Tibial nerve (tissue), 4 donors: Measurements from ENCODE around the gene DBR1. TPM values are rescaled to one million over a fixed set of nuclear protein-coding genes. Genes with fewer than 3 reads are reported as not detected.
"Not testable (repeated sequence)": the region's sequence is repeated elsewhere in the genome, so short reads cannot be mapped to it uniquely, and the experiment has no call there.

Experiments
- DNase-seq, 2 donors: peaks; one replicate each; pipeline ENCODE4 v3.0.0-alpha.2; 2019; ENCODE audit warnings: low spot score in 2 of 2
- H3K27ac ChIP-seq, 4 donors: fragments of 200-600 bp; sonication (generic) in 3 of 4; one replicate each; pipeline ENCODE4 v1.5.1; 2017 to 2019; ENCODE audit warnings: mild to moderate bottlenecking in 1 of 4
- H3K27me3 ChIP-seq, 2 donors: fragments of 200-600 bp; sonication (generic) in 1 of 2; one replicate each; pipeline versions ENCODE4 v1.5.1 to v1.6.0; 2017 to 2019
- H3K36me3 ChIP-seq, 3 donors: fragments of 200-600 bp; sonication (generic); one replicate each; pipeline ENCODE4 v1.5.1; 2018 to 2019
- H3K4me1 ChIP-seq, 4 donors: fragments of 200-600 bp; sonication (generic) in 3 of 4; one replicate each; pipeline ENCODE4 v1.5.1; 2017 to 2019
- H3K4me3 ChIP-seq, 4 donors: fragments of 200-600 bp; sonication (generic) in 3 of 4; one replicate each; pipeline ENCODE4 v1.5.1; 2017 to 2019; ENCODE audit warnings: mild to moderate bottlenecking in 1 of 4, moderate library complexity in 1 of 4
- H3K9me3 ChIP-seq, 4 donors: fragments of 200-600 bp; sonication (generic) in 3 of 4; one replicate each; pipeline ENCODE4 v1.5.1; 2017 to 2019
- EP300 ChIP-seq, 2 donors: sonication (generic); formaldehyde crosslinking; IDR thresholded peaks; one replicate each; pipeline ENCODE4 v1.6.1; 2017; ENCODE audit warnings: antibody characterized with exemption in 2 of 2, mild to moderate bottlenecking in 1 of 2
- POLR2A ChIP-seq, 2 donors: fragments of 450-650 bp; IDR thresholded peaks; one replicate each; pipeline ENCODE4 v1.6.1; 2017; ENCODE audit warnings: antibody characterized with exemption in 2 of 2, mild to moderate bottlenecking in 2 of 2, moderate library complexity in 2 of 2
- WGBS, 2 donors: methylation state at CpG; one replicate each; pipeline ENCODE4 v1.1.5; 2018; 5-methylcytosine and 5-hydroxymethylcytosine counted together
- total RNA-seq, 4 donors: library from RNA; depleted of rRNA; stranded (reverse); fragments of >200 nt; gene quantifications; one replicate each; pipeline ENCODE4 v1.1.0, GENCODE V29; 2016
- TF ChIP-seq, protein P1 (sequence below), 5 experiments: fragments of 200-600 bp in 3 of 5; fragments of 450-650 bp in 2 of 5; sonication (generic) in 3 of 5; IDR thresholded peaks; one replicate each; pipeline ENCODE4 v1.5.1; 2016 to 2019; ENCODE audit warnings: antibody characterized with exemption in 5 of 5, mild to moderate bottlenecking in 3 of 5, moderate library complexity in 2 of 5

DBR1 gene
- total RNA-seq, 4 donors from 2014 or later = 9.0 to 12.8 (median 10.2) TPM

DNA sequence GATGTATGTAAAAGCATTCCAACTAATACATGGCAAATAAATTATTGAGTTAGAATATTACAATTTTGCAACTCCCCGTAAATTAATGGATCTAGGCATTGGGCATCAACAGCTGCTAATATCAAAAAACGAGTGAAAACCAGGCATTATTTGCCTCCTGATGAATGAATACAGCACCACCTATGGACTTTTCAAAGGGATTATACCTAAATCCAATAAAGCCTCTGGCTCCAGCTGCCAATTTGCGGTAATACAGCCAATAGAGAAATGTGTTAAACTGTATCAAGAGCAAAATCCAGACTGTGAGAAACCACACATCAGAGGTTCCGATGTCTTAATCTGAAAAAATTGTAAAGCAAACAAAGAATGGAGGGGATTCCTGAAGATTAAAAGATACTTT lies 26.2 kb downstream of the DBR1 start:
- TF ChIP-seq, protein P1, sequence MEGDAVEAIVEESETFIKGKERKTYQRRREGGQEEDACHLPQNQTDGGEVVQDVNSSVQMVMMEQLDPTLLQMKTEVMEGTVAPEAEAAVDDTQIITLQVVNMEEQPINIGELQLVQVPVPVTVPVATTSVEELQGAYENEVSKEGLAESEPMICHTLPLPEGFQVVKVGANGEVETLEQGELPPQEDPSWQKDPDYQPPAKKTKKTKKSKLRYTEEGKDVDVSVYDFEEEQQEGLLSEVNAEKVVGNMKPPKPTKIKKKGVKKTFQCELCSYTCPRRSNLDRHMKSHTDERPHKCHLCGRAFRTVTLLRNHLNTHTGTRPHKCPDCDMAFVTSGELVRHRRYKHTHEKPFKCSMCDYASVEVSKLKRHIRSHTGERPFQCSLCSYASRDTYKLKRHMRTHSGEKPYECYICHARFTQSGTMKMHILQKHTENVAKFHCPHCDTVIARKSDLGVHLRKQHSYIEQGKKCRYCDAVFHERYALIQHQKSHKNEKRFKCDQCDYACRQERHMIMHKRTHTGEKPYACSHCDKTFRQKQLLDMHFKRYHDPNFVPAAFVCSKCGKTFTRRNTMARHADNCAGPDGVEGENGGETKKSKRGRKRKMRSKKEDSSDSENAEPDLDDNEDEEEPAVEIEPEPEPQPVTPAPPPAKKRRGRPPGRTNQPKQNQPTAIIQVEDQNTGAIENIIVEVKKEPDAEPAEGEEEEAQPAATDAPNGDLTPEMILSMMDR (IDR thresholded peaks at IDR 0.05) = no peak
- TF ChIP-seq EP300 (IDR thresholded peaks at IDR 0.05) = no peak
- TF ChIP-seq POLR2A (IDR thresholded peaks at IDR 0.05) = no peak
- 65 to 74% methylated on average over 4 of the region's 4 CpGs for WGBS, 2 donors
- no peak for DNase-seq
- H3K4me3 ChIP-seq = no peak overlapping the region
- no peak overlapping the region for H3K27ac ChIP-seq
- no peaks in the 10 kb centered on the region for H3K27me3 ChIP-seq
- H3K4me1 ChIP-seq = no peaks in the 10 kb centered on the region
- H3K9me3 ChIP-seq = no peaks in the 10 kb centered on the region
- no peaks in the 10 kb centered on the region for H3K36me3 ChIP-seq

GRCh38 chr3:138142181-138142580 lies 32.5 kb downstream of the DBR1 start:
- not testable (repeated sequence) for H3K4me3 ChIP-seq, DNase-seq, H3K27me3 ChIP-seq, H3K9me3 ChIP-seq, H3K4me1 ChIP-seq, H3K36me3 ChIP-seq, H3K27ac ChIP-seq
- 92 to 94% methylated on average over 3 of the region's 3 CpGs for WGBS, 2 donors

DNA sequence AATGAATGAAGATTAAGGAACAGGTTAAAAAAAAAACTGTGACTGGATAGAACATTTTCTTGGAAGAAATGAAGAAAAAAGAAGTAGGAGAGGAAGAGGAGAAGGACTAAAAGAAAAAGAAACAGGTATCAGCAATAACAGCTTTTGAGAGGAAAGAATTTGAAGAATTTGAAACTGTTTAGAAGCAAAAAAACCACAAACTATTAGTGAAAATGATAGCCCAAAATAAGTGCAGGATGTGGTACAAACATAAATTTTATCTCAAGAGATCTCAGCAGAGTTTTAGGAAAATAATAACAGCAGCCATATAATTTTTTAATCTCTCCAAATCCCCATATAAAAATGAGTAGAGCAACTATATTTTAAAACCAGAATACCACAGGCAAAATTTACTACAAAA lies 33.8 kb downstream of the DBR1 start:
- no peak overlapping the region for H3K4me3 ChIP-seq
- no peaks in the 10 kb centered on the region for H3K9me3 ChIP-seq
- no peaks in the 10 kb centered on the region for H3K4me1 ChIP-seq
- H3K36me3 ChIP-seq = no peaks in the 10 kb centered on the region
- H3K27ac ChIP-seq = no peak overlapping the region
- no peaks in the 10 kb centered on the region for H3K27me3 ChIP-seq
- no peak for DNase-seq
- TF ChIP-seq POLR2A (IDR thresholded peaks at IDR 0.05) (no peak), EP300 (IDR thresholded peaks at IDR 0.05) (no peak)
- TF ChIP-seq, protein P1 (IDR thresholded peaks at IDR 0.05) = no peak

GRCh38 chr3:138139691-138140090 lies 35.0 kb downstream of the DBR1 start:
- 40% methylated on average over 2 of the region's 2 CpGs for WGBS, 2 donors
- H3K9me3 ChIP-seq = no peaks in the 10 kb centered on the region

DNA sequence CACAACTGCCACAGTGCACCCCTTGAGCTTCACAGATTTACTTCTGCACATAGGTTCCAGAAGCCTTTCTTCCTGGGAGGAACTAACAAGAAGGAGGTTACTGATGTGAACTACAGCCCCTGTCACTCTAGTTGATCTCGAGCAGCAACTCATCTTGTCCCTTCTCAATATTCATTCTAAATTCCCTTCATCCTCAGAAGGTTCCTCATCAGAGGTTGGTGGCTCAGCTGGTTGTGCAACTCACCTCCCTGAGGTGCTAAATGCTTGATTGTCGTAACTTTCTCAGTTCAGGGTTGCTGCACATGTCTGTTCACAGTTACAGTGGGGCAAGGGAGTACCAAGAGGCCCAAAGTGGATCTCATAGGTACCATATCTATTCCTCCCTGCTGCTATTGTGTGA lies 36.9 kb downstream of the DBR1 start:
- Histone ChIP-seq H3K27ac (no peak overlapping the region), H3K27me3 (no peaks in the 10 kb centered on the region), H3K9me3 (no peaks in the 10 kb centered on the region), H3K4me1 (no peaks in the 10 kb centered on the region), H3K36me3 (no peaks in the 10 kb centered on the region), H3K4me3 (no peak overlapping the region)
- DNase-seq = no peak
- 64 to 68% methylated on average over 2 of the region's 2 CpGs for WGBS, 2 donors
- TF ChIP-seq EP300 (IDR thresholded peaks at IDR 0.05) (no peak), POLR2A (IDR thresholded peaks at IDR 0.05) (no peak)
- TF ChIP-seq, protein P1 (IDR thresholded peaks at IDR 0.05) = no peak

More at GRCh38 chr3:138139691-138140090, 35.0 kb downstream of the DBR1 start:
- DNase-seq = no peak
- no peaks in the 10 kb centered on the region for H3K4me1 ChIP-seq
- TF ChIP-seq EP300 (IDR thresholded peaks at IDR 0.05) (no peak), POLR2A (IDR thresholded peaks at IDR 0.05) (no peak)
- TF ChIP-seq, protein P1 (IDR thresholded peaks at IDR 0.05) = no peak
- no peak overlapping the region for H3K27ac ChIP-seq
- H3K36me3 ChIP-seq = no peaks in the 10 kb centered on the region
- H3K27me3 ChIP-seq = no peaks in the 10 kb centered on the region
- H3K4me3 ChIP-seq = no peak overlapping the region

DNA sequence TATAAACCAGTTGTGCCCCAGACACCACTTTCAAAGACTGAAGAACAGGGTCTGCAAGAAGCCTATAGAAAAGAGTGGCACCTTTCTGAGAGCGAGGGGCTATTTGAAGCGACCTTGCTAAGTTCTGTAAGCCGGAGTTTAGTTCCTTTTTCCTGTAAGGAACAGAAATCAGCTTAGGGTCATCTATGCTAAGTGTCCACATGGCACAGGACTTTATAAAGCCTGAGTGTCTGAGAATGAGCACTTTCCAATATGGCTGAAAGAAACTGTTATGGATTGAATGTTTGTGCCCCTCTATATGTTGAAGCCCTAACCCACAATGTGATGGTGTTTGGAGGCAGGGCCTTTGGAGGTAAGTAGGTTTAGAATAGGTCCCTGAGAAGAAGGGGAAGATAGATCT lies 38.5 kb downstream of the DBR1 start:
- DNase-seq = no peak
- H3K27ac ChIP-seq = no peak overlapping the region
- H3K4me3 ChIP-seq = no peak overlapping the region
- TF ChIP-seq POLR2A (IDR thresholded peaks at IDR 0.05) = no peak
- TF ChIP-seq EP300 (IDR thresholded peaks at IDR 0.05) = no peak
- TF ChIP-seq, protein P1 (IDR thresholded peaks at IDR 0.05) = no peak
- no peaks in the 10 kb centered on the region for H3K9me3 ChIP-seq
- H3K36me3 ChIP-seq = no peaks in the 10 kb centered on the region
- H3K4me1 ChIP-seq = no peaks in the 10 kb centered on the region
- H3K27me3 ChIP-seq = no peaks in the 10 kb centered on the region
- WGBS, 2 donors = 79% methylated on average over 3 of the region's 3 CpGs
